Suprapubic skin (tissue), 3 donors: ENCODE data around the gene MGAT5.

Experiments
- CTCF ChIP-seq, 2 donors: fragments of 200-600 bp in 1 of 2; fragments of 450-650 bp in 1 of 2; sonication (generic) in 1 of 2; IDR thresholded peaks; one replicate each; pipeline ENCODE4 v1.5.1; 2016 to 2019; ENCODE audit warnings: antibody characterized with exemption in 2 of 2, mild to moderate bottlenecking in 1 of 2, moderate library complexity in 1 of 2
- POLR2A ChIP-seq, 2 donors: fragments of 450-650 bp; IDR thresholded peaks; one replicate each; pipeline ENCODE4 v1.6.1; 2017; ENCODE audit warnings: antibody characterized with exemption in 2 of 2, mild to moderate bottlenecking in 2 of 2, moderate library complexity in 2 of 2

DNA sequence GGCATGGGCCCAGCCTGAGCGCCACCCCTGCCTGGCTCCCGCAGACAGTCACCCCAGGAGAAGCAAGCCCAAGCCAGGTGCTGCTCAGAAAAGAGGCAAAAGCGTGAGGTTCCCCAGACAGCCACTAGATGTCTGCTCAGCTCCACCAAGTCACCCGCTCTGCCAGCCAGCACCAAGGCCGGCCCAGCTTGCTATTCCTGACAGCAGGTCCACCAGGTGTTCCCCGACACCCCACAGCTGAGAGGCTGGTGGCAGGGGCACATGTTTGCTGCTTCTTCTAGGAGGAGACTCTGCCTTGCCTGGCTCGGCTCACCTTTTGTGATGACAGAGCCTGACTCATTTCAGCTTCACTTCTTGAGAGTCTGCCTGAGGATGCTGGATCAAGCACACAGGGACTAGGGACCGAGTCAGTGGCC, 206.7 kb downstream of the MGAT5 start:
- TF ChIP-seq POLR2A (IDR thresholded peaks at IDR 0.05) (no peak), CTCF (IDR thresholded peaks at IDR 0.05) (peak in 1 of 2 donors; percentile 54)
